HepG2 (cell line): Measurements from ENCODE around the gene TOGARAM1. TPM values are rescaled to one million over a fixed set of nuclear protein-coding genes. Genes with fewer than 3 reads are reported as not detected.

Source experiments
- ATAC-seq: fragments of 200-7000 bp; cut with Tn5 transposase; 3 replicates; pipeline ENCODE4 v1.9.1; 2020; ENCODE audit warnings: mild to moderate bottlenecking, moderate library complexity
- BruUV-seq: library from RNA; stranded (reverse); fragments of 400-500 nt; replicated peaks from 2 replicates; lab custom pipeline; 2021; lab: Mats Ljungman, UMichigan
- CTCF ChIA-PET: fragments of 300-600 bp; formaldehyde crosslinking; extraction: SDS; loops from one replicate; lab custom pipeline; 2021; ENCODE audit warnings: low total read pairs, inconsistent platforms, low intra/inter-chr PET ratio; lab: Yijun Ruan, JAX
- POLR2A ChIA-PET: fragments of 350-600 bp; sonication (Branson Sonifier 250); formaldehyde crosslinking; loops from one replicate; lab custom pipeline; 2020; ENCODE audit warnings: antibody characterized with exemption, inconsistent platforms; lab: Yijun Ruan, JAX
- DNase-seq: peaks from one replicate; pipeline ENCODE4 v3.0.0-alpha.2; 2015; ENCODE audit warnings: low spot score
- FAIRE-seq: peaks from 3 replicates; lab custom pipeline; 2011; peaks lifted over from hg19 to GRCh38; lab: Jason Lieb, UNC
- H2AFZ ChIP-seq: one replicate; pipeline ENCODE4 v1.6.1; 2011; ENCODE audit warnings: low read length, inconsistent platforms
- H3K27ac ChIP-seq: fragments of 300-600 bp; 3 replicates; pipeline ENCODE4 v1.8.0; 2011; ENCODE audit warnings: mixed run types, mild to moderate bottlenecking, mixed read lengths, low read length, inconsistent platforms; ENCODE audit not compliant: insufficient read depth; ENCODE audit errors: extremely low read length
- H3K27me3 ChIP-seq, 2 experiments: fragments of 200-600 bp in 1 of 2; 2 replicates in 1 of 2; 3 replicates in 1 of 2; pipeline versions ENCODE4 v1.6.0 to v1.8.0; 2011; ENCODE audit warnings: low read length in 2 of 2, mild to moderate bottlenecking in 2 of 2, moderate library complexity in 2 of 2, inconsistent platforms in 1 of 2; ENCODE audit not compliant: insufficient read depth in 2 of 2, control insufficient read depth in 1 of 2
- H3K36me3 ChIP-seq, 2 experiments: fragments of 200-600 bp in 1 of 2; replicated peaks in 1 of 2; 2 replicates in 1 of 2; 3 replicates in 1 of 2; pipeline versions ENCODE4 v1.5.1 to v1.8.0; 2011; ENCODE audit warnings: low read length in 2 of 2, inconsistent platforms in 1 of 2; ENCODE audit not compliant: insufficient read depth in 2 of 2, control insufficient read depth in 1 of 2
- H3K4me1 ChIP-seq: 2 replicates; pipeline ENCODE4 v1.5.1; 2012; ENCODE audit warnings: low read length, inconsistent platforms; ENCODE audit not compliant: insufficient read depth
- H3K4me2 ChIP-seq: 2 replicates; pipeline ENCODE4 v1.6.0; 2011; ENCODE audit warnings: low read depth, low read length, inconsistent platforms
- H3K4me3 ChIP-seq, 3 experiments: fragments of 200-600 bp in 1 of 3; sonication (generic), shearing (Covaris generic) in 1 of 3; replicated peaks in 1 of 3; 2 replicates each; pipeline ENCODE4 v1.5.1; 2011 to 2016; ENCODE audit warnings: low read length in 3 of 3, inconsistent platforms in 2 of 3, low read depth in 2 of 3, mild to moderate bottlenecking in 2 of 3, control low read depth in 1 of 3, mixed read lengths in 1 of 3; ENCODE audit not compliant: insufficient read depth in 1 of 3
- H3K79me2 ChIP-seq: one replicate; pipeline ENCODE4 v1.6.1; 2011; ENCODE audit warnings: low read length, inconsistent platforms; ENCODE audit not compliant: insufficient read depth
- H3K9ac ChIP-seq: 2 replicates; pipeline ENCODE4 v1.6.0; 2011; ENCODE audit warnings: mild to moderate bottlenecking, low read depth, low read length, inconsistent platforms; ENCODE audit not compliant: insufficient read depth
- H3K9me3 ChIP-seq: 2 replicates; pipeline ENCODE4 v1.5.1; 2012; ENCODE audit warnings: mild to moderate bottlenecking, low read length
- H4K20me1 ChIP-seq: 2 replicates; pipeline ENCODE4 v1.6.0; 2011; ENCODE audit warnings: inconsistent platforms, mild to moderate bottlenecking, low read length, moderate library complexity; ENCODE audit not compliant: insufficient read depth
- ATF7-NPFF ChIP-seq: sonication (generic); formaldehyde crosslinking; IDR thresholded peaks from 2 replicates; pipeline ENCODE4 v1.8.1; 2023; ENCODE audit warnings: mild to moderate bottlenecking, low read depth, missing genetic modification reagents, moderate library complexity
- HNF1B ChIP-seq: sonication (generic); formaldehyde crosslinking; IDR thresholded peaks from 2 replicates; pipeline ENCODE4 v1.5.1; 2020; ENCODE audit warnings: mild to moderate bottlenecking, moderate library complexity, missing genetic modification reagents
- NFYB ChIP-seq: sonication (generic); formaldehyde crosslinking; IDR thresholded peaks from 2 replicates; pipeline ENCODE4 v1.4.0; 2020; ENCODE audit warnings: missing genetic modification reagents
- RBAK ChIP-seq: sonication (generic); formaldehyde crosslinking; IDR thresholded peaks from 2 replicates; pipeline ENCODE4 v1.5.1; 2020; ENCODE audit warnings: mild to moderate bottlenecking, missing genetic modification reagents
- RXRB ChIP-seq: IDR thresholded peaks from 2 replicates; pipeline ENCODE4 v1.6.1; 2016; ENCODE audit warnings: borderline replicate concordance, missing genetic modification reagents, missing compliant biosample characterization
- ZFAT ChIP-seq: sonication (generic); formaldehyde crosslinking; conservative IDR thresholded peaks from 2 replicates; pipeline ENCODE4 v1.8.1; 2023; ENCODE audit warnings: missing genetic modification reagents, inconsistent platforms
- ZMAT3 ChIP-seq: sonication (generic); formaldehyde crosslinking; conservative IDR thresholded peaks from 2 replicates; pipeline ENCODE4 v1.7.0; 2021; ENCODE audit warnings: missing genetic modification reagents
- ZNF12 ChIP-seq: sonication (generic); formaldehyde crosslinking; IDR thresholded peaks from 2 replicates; pipeline ENCODE4 v1.5.0; 2020; ENCODE audit warnings: missing genetic modification reagents
- ZNF460 ChIP-seq: sonication (generic); formaldehyde crosslinking; IDR thresholded peaks from 2 replicates; pipeline ENCODE4 v1.5.1; 2020; ENCODE audit warnings: missing genetic modification reagents, mild to moderate bottlenecking, borderline replicate concordance
- ZNF564 ChIP-seq: sonication (generic); formaldehyde crosslinking; IDR thresholded peaks from 2 replicates; pipeline ENCODE4 v1.8.1; 2023; ENCODE audit warnings: mild to moderate bottlenecking, missing genetic modification reagents
- ZNF777 ChIP-seq: sonication (generic); formaldehyde crosslinking; IDR thresholded peaks from 2 replicates; pipeline ENCODE4 v1.4.0; 2020; ENCODE audit warnings: missing genetic modification reagents
- WGBS: methylation state at CpG from one replicate; pipeline ENCODE4 v1.1.6; 2017; ENCODE audit warnings: low lambda C conversion rate; 5-methylcytosine and 5-hydroxymethylcytosine counted together
- in situ Hi-C: cut with HindIII; loops from 2 replicates; pipeline ENCODE4 v1.10.0; 2017; ENCODE audit warnings: low pct_unique_long_range_greater_than_20kb; ENCODE audit not compliant: extremely low pct_ligation_motif_present
- intact Hi-C: fragments of 100-400 bp; cut with micrococcal nuclease; formaldehyde crosslinking; loops from one replicate; pipeline ENCODE4 v1.10.0; 2022; ENCODE audit not compliant: unreplicated experiment
- polyA plus RNA-seq, 8 experiments: library from polyadenylated mRNA; depleted of rRNA in 3 of 8; stranded (reverse) in 7 of 8; unstranded in 1 of 8; fragments of >200 nt; fragmentation: Illumina TruSeq in 4 of 8; extraction: Trizol in 4 of 8; gene quantifications; 2 replicates each; pipeline versions ENCODE4 v1.2.1 to v1.2.3, GENCODE V29; 2011 to 2016; ENCODE audit warnings: low read depth in 4 of 8, missing spikeins in 1 of 8, mixed read lengths in 1 of 8; ENCODE audit not compliant: insufficient read depth in 1 of 8
- total RNA-seq, 5 experiments: library from RNA; depleted of rRNA; stranded (reverse); fragments of >200 nt; fragmentation: Illumina TruSeq; extraction: Trizol; gene quantifications; 2 replicates each; pipeline ENCODE4 v1.2.3, GENCODE V29; 2016; ENCODE audit warnings: low read depth in 1 of 5
- TF ChIP-seq, protein P1 (sequence below): sonication (generic); formaldehyde crosslinking; IDR thresholded peaks from 2 replicates; pipeline ENCODE4 v1.5.0; 2020; ENCODE audit warnings: missing genetic modification reagents, mild to moderate bottlenecking, borderline replicate concordance
- TF ChIP-seq, protein P2 (sequence below): IDR thresholded peaks from 2 replicates; pipeline ENCODE4 v1.6.1; 2018; ENCODE audit warnings: missing genetic modification reagents

TOGARAM1 gene
- total and polyA plus RNA-seq, 2 of the 13 experiments (the other 11 are each of a cell fraction or from before 2014, with no cell fraction given), result 5.6 to 9.8 TPM

- no peak for DNase-seq
- Histone ChIP-seq H4K20me1 (no peaks in the 10 kb centered on the region), H3K4me2 (no peak overlapping the region), H3K79me2 (no peaks in the 10 kb centered on the region), H2AFZ (no peak overlapping the region), H3K27me3 (no peaks in the 10 kb centered on the region), H3K36me3 (peaks cover 0 to 23% of the 10 kb centered on the region in 2 experiments; a peak in 4 of 5 replicates), H3K27ac (no peak overlapping the region), H3K4me1 (no peaks in the 10 kb centered on the region), H3K4me3 (no peak overlapping the region), H3K9me3 (no peaks in the 10 kb centered on the region), H3K9ac (no peak overlapping the region)
- CTCF ChIA-PET, result no interaction called here
- intact Hi-C loops (no loop called here), in situ Hi-C loops (no loop called here)
- POLR2A ChIA-PET, result no interaction called here
- no TSS peak for BruUV-seq
- ATAC-seq, result no peak
- WGBS, result 97% methylated on average over 1 of the region's 1 CpG
- no peak for TF ChIP-seq ZMAT3 (CRISPR knock-in tag)
- TF ChIP-seq ZNF564, result no peak
- TF ChIP-seq RXRB (CRISPR knock-in tag), result no peak
- no peak for TF ChIP-seq NFYB
- TF ChIP-seq, protein P1, sequence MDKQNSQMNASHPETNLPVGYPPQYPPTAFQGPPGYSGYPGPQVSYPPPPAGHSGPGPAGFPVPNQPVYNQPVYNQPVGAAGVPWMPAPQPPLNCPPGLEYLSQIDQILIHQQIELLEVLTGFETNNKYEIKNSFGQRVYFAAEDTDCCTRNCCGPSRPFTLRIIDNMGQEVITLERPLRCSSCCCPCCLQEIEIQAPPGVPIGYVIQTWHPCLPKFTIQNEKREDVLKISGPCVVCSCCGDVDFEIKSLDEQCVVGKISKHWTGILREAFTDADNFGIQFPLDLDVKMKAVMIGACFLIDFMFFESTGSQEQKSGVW (CRISPR knock-in tag), result no peak
- no peak for TF ChIP-seq HNF1B (CRISPR knock-in tag)
- TF ChIP-seq, protein P2, sequence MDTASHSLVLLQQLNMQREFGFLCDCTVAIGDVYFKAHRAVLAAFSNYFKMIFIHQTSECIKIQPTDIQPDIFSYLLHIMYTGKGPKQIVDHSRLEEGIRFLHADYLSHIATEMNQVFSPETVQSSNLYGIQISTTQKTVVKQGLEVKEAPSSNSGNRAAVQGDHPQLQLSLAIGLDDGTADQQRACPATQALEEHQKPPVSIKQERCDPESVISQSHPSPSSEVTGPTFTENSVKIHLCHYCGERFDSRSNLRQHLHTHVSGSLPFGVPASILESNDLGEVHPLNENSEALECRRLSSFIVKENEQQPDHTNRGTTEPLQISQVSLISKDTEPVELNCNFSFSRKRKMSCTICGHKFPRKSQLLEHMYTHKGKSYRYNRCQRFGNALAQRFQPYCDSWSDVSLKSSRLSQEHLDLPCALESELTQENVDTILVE, result no peak
- TF ChIP-seq ATF7-NPFF (CRISPR knock-in tag), result no peak
- TF ChIP-seq ZNF12 (CRISPR knock-in tag), result no peak
- TF ChIP-seq ZFAT (CRISPR knock-in tag), result no peak
- no peak for TF ChIP-seq ZNF460 (CRISPR knock-in tag)
- no peak for TF ChIP-seq RBAK (CRISPR knock-in tag)
- TF ChIP-seq ZNF777 (CRISPR knock-in tag), result no peak
- no peak for FAIRE-seq
Observed at GRCh38 chr14:44942436-44942835, 19.6 kb upstream of the TOGARAM1 start.
